GM18508 (cell line): ENCODE data around the gene KIF16B.

Source experiments
- ATAC-seq: cut with Tn5 transposase; IDR thresholded peaks from one replicate; pipeline ENCODE4 v1.9.1; 2021; ENCODE audit warnings: moderate number of reproducible peaks; ENCODE audit not compliant: insufficient read depth, unreplicated experiment

Gene KIF16B

GRCh38 chr20:16408981-16409380, 164.3 kb downstream of the KIF16B start:
- ATAC-seq = no peak

GRCh38 chr20:16407251-16408067, 165.8 kb downstream of the KIF16B start:
- no peak for ATAC-seq

GRCh38 chr20:16405254-16405653, 168.0 kb downstream of the KIF16B start:
- ATAC-seq = no peak

GRCh38 chr20:16404640-16405039, 168.6 kb downstream of the KIF16B start:
- no peak for ATAC-seq

GRCh38 chr20:16404171-16404570, 169.1 kb downstream of the KIF16B start:
- no peak for ATAC-seq

GRCh38 chr20:16400234-16400633, 173.0 kb downstream of the KIF16B start:
- ATAC-seq = no peak

GRCh38 chr20:16399801-16400200, 173.4 kb downstream of the KIF16B start:
- ATAC-seq = no peak

- no peak for ATAC-seq
These were observed 176.2 kb downstream of the KIF16B start for GRCh38 chr20:16397086-16397485.

- no peak for ATAC-seq
These were observed 177.9 kb downstream of the KIF16B start for GRCh38 chr20:16395366-16395765.

GRCh38 chr20:16394784-16395183, 178.5 kb downstream of the KIF16B start:
- no peak for ATAC-seq

- ATAC-seq = no peak
These were observed 179.4 kb downstream of the KIF16B start for GRCh38 chr20:16393836-16394235.

- no peak for ATAC-seq
These were observed 180.0 kb downstream of the KIF16B start for GRCh38 chr20:16393297-16393696.

- peak; percentile 97 for ATAC-seq
These were observed 180.9 kb downstream of the KIF16B start for GRCh38 chr20:16392346-16392745.

GRCh38 chr20:16390991-16391390, 182.3 kb downstream of the KIF16B start:
- no peak for ATAC-seq

- no peak for ATAC-seq
These were observed 184.5 kb downstream of the KIF16B start for GRCh38 chr20:16388731-16389130.

- ATAC-seq = no peak
These were observed 185.6 kb downstream of the KIF16B start for GRCh38 chr20:16387666-16388065.

- no peak for ATAC-seq
These were observed 187.4 kb downstream of the KIF16B start for GRCh38 chr20:16385891-16386290.

GRCh38 chr20:16385462-16385861, 187.8 kb downstream of the KIF16B start:
- ATAC-seq = no peak

GRCh38 chr20:16381444-16381843, 191.8 kb downstream of the KIF16B start:
- no peak for ATAC-seq

GRCh38 chr20:16378712-16379370, 194.4 kb downstream of the KIF16B start:
- no peak for ATAC-seq

GRCh38 chr20:16378122-16378521, 195.1 kb downstream of the KIF16B start:
- ATAC-seq = no peak

- ATAC-seq = no peak
These were observed 203.8 kb downstream of the KIF16B start for GRCh38 chr20:16369441-16369840.
